ENCODE data around the gene CMBL. TPM values are rescaled to one million over a fixed set of nuclear protein-coding genes. Genes with fewer than 3 reads are reported as not detected.

Gene CMBL
- total and polyA plus RNA-seq, 8 donors = 6.2 to 20.3 (median 11.6) TPM

DNA sequence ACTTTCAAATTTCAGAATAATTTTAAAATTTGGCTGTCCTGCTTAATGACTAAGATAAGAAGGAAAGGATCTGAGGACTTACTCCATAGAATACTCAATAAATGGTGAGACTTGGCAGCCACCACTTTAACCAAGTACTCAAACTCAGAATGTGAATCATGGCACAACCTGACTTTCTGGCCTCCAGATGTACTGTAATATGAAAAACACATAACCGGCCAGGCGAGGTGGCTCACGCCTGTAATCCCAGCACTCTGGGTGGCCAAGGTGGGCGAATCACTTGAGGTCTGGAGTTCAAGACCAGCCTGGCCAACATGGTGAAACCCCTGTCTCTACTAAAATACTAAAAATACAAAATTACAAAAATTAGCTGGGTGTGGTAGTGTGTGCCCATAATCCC, 35.8 kb upstream of the CMBL start:
- no peak overlapping the region for H3K27ac ChIP-seq
- TF ChIP-seq, protein P1, sequence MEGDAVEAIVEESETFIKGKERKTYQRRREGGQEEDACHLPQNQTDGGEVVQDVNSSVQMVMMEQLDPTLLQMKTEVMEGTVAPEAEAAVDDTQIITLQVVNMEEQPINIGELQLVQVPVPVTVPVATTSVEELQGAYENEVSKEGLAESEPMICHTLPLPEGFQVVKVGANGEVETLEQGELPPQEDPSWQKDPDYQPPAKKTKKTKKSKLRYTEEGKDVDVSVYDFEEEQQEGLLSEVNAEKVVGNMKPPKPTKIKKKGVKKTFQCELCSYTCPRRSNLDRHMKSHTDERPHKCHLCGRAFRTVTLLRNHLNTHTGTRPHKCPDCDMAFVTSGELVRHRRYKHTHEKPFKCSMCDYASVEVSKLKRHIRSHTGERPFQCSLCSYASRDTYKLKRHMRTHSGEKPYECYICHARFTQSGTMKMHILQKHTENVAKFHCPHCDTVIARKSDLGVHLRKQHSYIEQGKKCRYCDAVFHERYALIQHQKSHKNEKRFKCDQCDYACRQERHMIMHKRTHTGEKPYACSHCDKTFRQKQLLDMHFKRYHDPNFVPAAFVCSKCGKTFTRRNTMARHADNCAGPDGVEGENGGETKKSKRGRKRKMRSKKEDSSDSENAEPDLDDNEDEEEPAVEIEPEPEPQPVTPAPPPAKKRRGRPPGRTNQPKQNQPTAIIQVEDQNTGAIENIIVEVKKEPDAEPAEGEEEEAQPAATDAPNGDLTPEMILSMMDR (IDR thresholded peaks at IDR 0.05) = no peak
- no peaks in the 10 kb centered on the region for H3K36me3 ChIP-seq
- no peaks in the 10 kb centered on the region for H3K27me3 ChIP-seq
- no peaks in the 10 kb centered on the region for H3K9me3 ChIP-seq
- DNase-seq (no peak), FAIRE-seq (no peak), ATAC-seq (no peak)
- no peaks in the 10 kb centered on the region for H3K4me1 ChIP-seq
- intact Hi-C loops (cut with DNase I) = loop anchor here in 1 of 3 donors (10.0 kb wide), 1 partner anchor 49 kb away; no protein-coding TSS in a partner anchor
- 80 to 90% methylated on average over 4 of the region's 4 CpGs for WGBS, 2 donors
- H3K4me3 ChIP-seq = no peak overlapping the region

DNA sequence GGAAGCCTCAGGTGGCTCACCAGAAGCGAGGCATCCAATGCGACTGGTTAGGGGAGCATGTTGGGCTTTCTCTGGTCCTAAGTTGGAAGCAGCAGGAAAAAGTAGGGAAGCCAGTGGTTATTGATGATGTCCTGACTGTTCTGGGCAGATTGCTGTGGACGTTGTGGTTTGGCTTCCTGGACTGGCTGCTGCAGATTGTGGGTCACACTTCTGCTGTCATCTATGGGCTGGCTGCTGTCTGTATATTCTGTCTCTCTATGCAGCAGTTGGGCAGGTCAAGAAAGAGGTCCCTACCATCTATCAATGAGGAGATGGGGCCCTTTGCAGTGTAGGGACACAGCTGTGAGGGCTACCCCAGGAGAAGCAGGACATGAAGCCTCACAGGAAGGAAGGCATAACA, 32.3 kb upstream of the CMBL start:
- Histone ChIP-seq H3K27me3 (no peaks in the 10 kb centered on the region), H3K4me1 (no peaks in the 10 kb centered on the region), H3K4me3 (no peak overlapping the region), H3K27ac (no peak overlapping the region), H3K36me3 (no peaks in the 10 kb centered on the region), H3K9me3 (no peaks in the 10 kb centered on the region)
- 84 to 91% methylated on average over 3 of the region's 3 CpGs for WGBS, 2 donors
- intact Hi-C loops (cut with DNase I) = loop anchor here in 1 of 3 donors (10.0 kb wide), 1 partner anchor 45 kb away; no protein-coding TSS in a partner anchor
- no peak for FAIRE-seq
- TF ChIP-seq, protein P1 (IDR thresholded peaks at IDR 0.05) = no peak
- DNase-seq = no peak
- ATAC-seq = no peak

DNA sequence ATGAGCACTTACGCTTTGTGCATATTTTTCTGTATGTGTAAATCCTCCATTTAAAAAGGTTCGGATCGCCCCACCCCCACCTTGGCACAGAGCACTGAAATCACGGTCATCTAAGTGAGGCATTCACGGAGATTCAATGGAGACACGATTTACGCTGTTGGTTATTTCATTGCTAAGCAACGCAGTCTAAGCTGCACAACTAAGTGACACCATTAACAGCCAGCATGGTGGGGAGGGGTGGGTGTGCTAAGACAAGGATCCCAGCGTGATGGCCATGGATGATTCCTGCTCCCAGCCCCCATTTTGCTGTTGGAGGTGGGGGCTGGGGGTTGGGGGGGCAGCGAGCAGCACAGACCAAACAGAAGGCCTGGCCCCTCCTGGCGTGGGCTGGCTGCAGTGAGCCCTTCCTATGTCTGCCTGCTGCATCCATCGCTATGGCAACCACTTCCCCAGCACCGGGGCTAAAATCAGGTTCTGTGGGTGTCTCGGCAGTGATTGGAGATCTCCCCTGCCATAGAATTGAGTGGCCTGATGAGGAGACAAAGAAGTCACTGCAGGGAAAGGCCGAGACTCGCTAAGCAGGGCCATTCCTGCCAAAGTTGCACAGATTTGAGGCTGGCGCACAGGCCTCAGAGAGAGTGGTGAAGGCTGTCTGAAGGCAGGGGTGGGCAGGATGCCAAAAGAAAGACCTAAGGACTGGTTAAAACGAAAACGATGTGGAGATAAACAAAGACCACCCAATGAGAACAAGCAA, 31.5 kb upstream of the CMBL start:
- no peaks in the 10 kb centered on the region for H3K27me3 ChIP-seq
- peak in 1 of 6 donors; percentile 39 for DNase-seq
- no peaks in the 10 kb centered on the region for H3K36me3 ChIP-seq
- H3K27ac ChIP-seq = no peak overlapping the region
- FAIRE-seq = no peak
- peak in 3 of 4 donors; percentile 27 to 77 (median 65) for ATAC-seq
- intact Hi-C loops (cut with DNase I) = no loop called here
- H3K9me3 ChIP-seq = no peaks in the 10 kb centered on the region
- H3K4me1 ChIP-seq = peaks cover 0 to 1% (median 0%) of the 10 kb centered on the region in 3 donors
- H3K4me3 ChIP-seq = no peak overlapping the region
- TF ChIP-seq, protein P1 (IDR thresholded peaks at IDR 0.05) = no peak
- WGBS, 2 donors = 72 to 77% methylated on average over 19 of the region's 19 CpGs

DNA sequence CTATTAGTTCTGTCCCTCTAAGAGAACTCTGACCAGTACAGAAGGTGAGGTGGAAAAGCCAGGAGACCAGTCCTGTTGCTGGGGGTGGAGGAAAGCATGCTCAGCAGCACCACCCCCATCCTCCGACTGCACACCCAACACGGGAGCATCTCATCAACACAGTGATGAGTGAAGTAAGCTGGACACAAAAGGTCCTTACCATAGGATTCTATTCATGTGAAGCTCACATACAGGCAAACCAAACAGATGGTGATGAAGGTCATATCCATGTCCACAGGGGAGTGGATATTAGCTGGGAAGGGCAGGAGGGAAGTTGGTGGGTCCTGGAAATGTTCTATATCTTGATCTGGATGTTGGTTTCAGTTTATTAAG, 31.0 kb upstream of the CMBL start:
- ATAC-seq (no peak), DNase-seq (no peak), FAIRE-seq (no peak)
- 85% methylated on average over 2 of the region's 2 CpGs for WGBS, 2 donors
- intact Hi-C loops (cut with DNase I) = no loop called here
- peaks cover 0 to 5% (median 0%) of the 10 kb centered on the region in 3 donors for H3K4me1 ChIP-seq
- H3K4me3 ChIP-seq = no peak overlapping the region
- no peaks in the 10 kb centered on the region for H3K36me3 ChIP-seq
- H3K9me3 ChIP-seq = no peaks in the 10 kb centered on the region
- H3K27me3 ChIP-seq = no peaks in the 10 kb centered on the region
- H3K27ac ChIP-seq = no peak overlapping the region
- TF ChIP-seq, protein P1 (IDR thresholded peaks at IDR 0.05) = no peak

DNA sequence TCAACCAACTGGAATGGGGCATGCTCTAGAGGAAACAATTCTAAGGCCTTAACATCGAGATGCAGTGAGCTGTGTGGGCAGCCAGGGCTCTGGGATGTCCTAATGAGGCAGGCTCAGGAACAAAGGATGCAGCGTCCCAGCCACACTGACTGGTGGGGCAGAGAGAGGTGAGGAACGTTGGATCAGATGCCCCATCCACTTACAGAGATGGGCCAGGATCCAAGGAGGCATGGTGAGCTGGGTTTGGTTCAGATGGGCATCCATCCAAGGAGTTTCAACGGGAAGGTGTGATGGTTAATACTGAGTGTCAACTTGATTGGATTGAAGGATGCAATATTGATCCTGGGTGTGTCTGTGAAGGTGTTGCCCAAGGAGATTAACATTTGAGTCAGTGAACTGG, 30.3 kb upstream of the CMBL start:
- Histone ChIP-seq H3K27ac (no peak overlapping the region), H3K4me1 (peaks cover 0 to 5% (median 0%) of the 10 kb centered on the region in 3 donors), H3K36me3 (no peaks in the 10 kb centered on the region), H3K9me3 (no peaks in the 10 kb centered on the region), H3K4me3 (no peak overlapping the region), H3K27me3 (no peaks in the 10 kb centered on the region)
- FAIRE-seq (no peak), DNase-seq (peak in 1 of 6 donors; percentile 21), ATAC-seq (no peak)
- WGBS, 2 donors = 69 to 70% methylated on average over 4 of the region's 4 CpGs
- intact Hi-C loops (cut with DNase I) = no loop called here
- TF ChIP-seq, protein P1 (IDR thresholded peaks at IDR 0.05) = no peak

Measured in pancreas (tissue), 10 donors.